K562 (cell line): ENCODE results near the gene GPC1. TPM values are rescaled to one million over a fixed set of nuclear protein-coding genes. Genes with fewer than 3 reads are reported as not detected.

Experiments used
- ATAC-seq: fragments of 200-7000 bp; cut with Tn5 transposase; 3 replicates; pipeline ENCODE4 v1.9.1; 2020; ENCODE audit warnings: moderate library complexity
- BruUV-seq: library from RNA; stranded (reverse); fragments of 400-500 nt; replicated peaks from 2 replicates; lab custom pipeline; 2021; lab: Mats Ljungman, UMichigan
- CTCF ChIA-PET: fragments of 300-600 bp; formaldehyde crosslinking; extraction: SDS; loops from one replicate; lab custom pipeline; 2021; ENCODE audit warnings: low intra/inter-chr PET ratio; lab: Yijun Ruan, JAX
- POLR2A ChIA-PET: fragments of 300-600, 350-650 bp; sonication (Branson Sonifier 250); formaldehyde crosslinking; extraction: SDS; loops from one replicate; lab custom pipeline; 2021; ENCODE audit warnings: antibody characterized with exemption, inconsistent platforms; lab: Yijun Ruan, JAX
- DNase-seq, 4 experiments: peaks; one replicate each; pipeline versions ENCODE4 v3.0.0 to v3.0.0-alpha.2; 2011 to 2018; ENCODE audit warnings: low spot score in 3 of 4, mixed read lengths in 3 of 4; ENCODE audit errors: extremely low read depth in 1 of 4
- FAIRE-seq: peaks from 2 replicates; lab custom pipeline; 2011; peaks lifted over from hg19 to GRCh38; lab: Jason Lieb, UNC
- H2AFZ ChIP-seq: 2 replicates; pipeline ENCODE4 v1.6.0; 2011; ENCODE audit warnings: low read depth, low read length, control low read depth, inconsistent platforms
- H3K27ac ChIP-seq: fragments of 200-600 bp; 3 replicates; pipeline ENCODE4 v1.8.0; 2011; ENCODE audit warnings: low read depth, mild to moderate bottlenecking, control low read depth, inconsistent platforms, low read length, moderate library complexity, mixed read lengths; ENCODE audit errors: extremely low read depth
- H3K27me3 ChIP-seq, 2 experiments: fragments of 300-600 bp in 1 of 2; 2 replicates in 1 of 2; 3 replicates in 1 of 2; pipeline versions ENCODE4 v1.6.0 to v1.8.0; 2011; ENCODE audit warnings: inconsistent platforms in 2 of 2, low read length in 2 of 2, mild to moderate bottlenecking in 1 of 2, mixed read lengths in 1 of 2, moderate library complexity in 1 of 2; ENCODE audit not compliant: control insufficient read depth in 2 of 2, insufficient read depth in 2 of 2
- H3K36me3 ChIP-seq: fragments of 300-600 bp; 3 replicates; pipeline ENCODE4 v1.8.0; 2011; ENCODE audit warnings: mild to moderate bottlenecking, low read length, inconsistent platforms; ENCODE audit not compliant: control insufficient read depth, insufficient read depth
- H3K4me1 ChIP-seq, 2 experiments: fragments of 200-600 bp in 1 of 2; replicated peaks in 1 of 2; 2 replicates in 1 of 2; 3 replicates in 1 of 2; pipeline versions ENCODE4 v1.5.1 to v1.8.0; 2011; ENCODE audit warnings: inconsistent platforms in 2 of 2, low read length in 2 of 2, mild to moderate bottlenecking in 1 of 2, mixed read lengths in 1 of 2, moderate library complexity in 1 of 2; ENCODE audit not compliant: control insufficient read depth in 2 of 2, insufficient read depth in 2 of 2
- H3K4me2 ChIP-seq: 2 replicates; pipeline ENCODE4 v1.6.1; 2011; ENCODE audit warnings: low read length, control low read depth, inconsistent platforms, mixed read lengths; ENCODE audit not compliant: insufficient read depth
- H3K4me3 ChIP-seq: fragments of 200-600 bp; sonication (generic), shearing (Covaris generic); 2 replicates; pipeline ENCODE4 v1.5.1; 2016; ENCODE audit warnings: control low read depth, inconsistent platforms
- H3K79me2 ChIP-seq: fragments of 200-600 bp; 3 replicates; pipeline ENCODE4 v1.8.0; 2011; ENCODE audit warnings: low read length, inconsistent platforms; ENCODE audit not compliant: control insufficient read depth, insufficient read depth
- H3K9ac ChIP-seq, 2 experiments: 2 replicates each; pipeline versions ENCODE4 v1.6.0 to v1.6.1; 2011; ENCODE audit warnings: low read depth in 2 of 2, low read length in 2 of 2, control low read depth in 1 of 2, inconsistent platforms in 1 of 2, mild to moderate bottlenecking in 1 of 2, mixed read lengths in 1 of 2; ENCODE audit not compliant: insufficient read depth in 1 of 2
- H3K9me1 ChIP-seq: one replicate; pipeline ENCODE4 v1.6.0; 2011; ENCODE audit warnings: inconsistent platforms, mild to moderate bottlenecking, low read length, moderate library complexity; ENCODE audit not compliant: control insufficient read depth, insufficient read depth
- H3K9me3 ChIP-seq: replicated peaks from 2 replicates; pipeline ENCODE4 v1.5.1; 2011; ENCODE audit warnings: low read depth, low read length, inconsistent platforms; ENCODE audit not compliant: control insufficient read depth, insufficient read depth
- H4K20me1 ChIP-seq: replicated peaks from 2 replicates; pipeline ENCODE4 v1.6.1; 2011; ENCODE audit warnings: low read length, inconsistent platforms, mixed read lengths; ENCODE audit not compliant: control insufficient read depth, insufficient read depth
- ATF6 ChIP-seq: sonication (generic); formaldehyde crosslinking; IDR thresholded peaks from 2 replicates; pipeline ENCODE4 v1.4.0; 2020; ENCODE audit warnings: mild to moderate bottlenecking, missing genetic modification reagents
- BCLAF1 ChIP-seq, 2 experiments: fragments of 450-650 bp in 1 of 2; IDR thresholded peaks; 2 replicates each; pipeline ENCODE4 v1.6.1; 2011 to 2017; ENCODE audit warnings: low read depth in 2 of 2, antibody characterized with exemption in 1 of 2, borderline replicate concordance in 1 of 2, low read length in 1 of 2, mild to moderate bottlenecking in 1 of 2, mixed read lengths in 1 of 2; ENCODE audit not compliant: control insufficient read depth in 1 of 2
- CCAR2 ChIP-seq: fragments of 200-400 bp; formaldehyde crosslinking; IDR thresholded peaks from 2 replicates; pipeline ENCODE4 v1.6.1; 2017; ENCODE audit warnings: mild to moderate bottlenecking, low read depth, low read length
- ELF4 ChIP-seq: fragments of 450-650 bp; formaldehyde crosslinking; IDR thresholded peaks from 2 replicates; pipeline ENCODE4 v1.4.0; 2022; ENCODE audit warnings: missing genetic modification characterization
- ETV1 ChIP-seq: fragments of 450-650 bp; conservative IDR thresholded peaks from 2 replicates; pipeline ENCODE4 v1.6.1; 2016; ENCODE audit warnings: missing genetic modification characterization, control low read depth, low read depth, missing compliant biosample characterization
- GTF2A2 ChIP-seq: IDR thresholded peaks from 2 replicates; pipeline ENCODE4 v1.6.1; 2016; ENCODE audit warnings: mild to moderate bottlenecking, missing genetic modification characterization, missing compliant biosample characterization
- MAFF ChIP-seq: IDR thresholded peaks from 2 replicates; pipeline ENCODE4 v1.6.1; 2012; ENCODE audit warnings: low read length, improper control_type of control experiment
- SIN3A ChIP-seq, 2 experiments: fragments of 150-350 bp in 1 of 2; IDR thresholded peaks; 2 replicates each; pipeline ENCODE4 v1.6.1; 2011 to 2016; ENCODE audit warnings: borderline replicate concordance in 2 of 2, low read depth in 2 of 2, low read length in 2 of 2, mild to moderate bottlenecking in 2 of 2, moderate library complexity in 2 of 2; ENCODE audit not compliant: control insufficient read depth in 1 of 2
- TAF7 ChIP-seq: fragments of 450-650 bp; IDR thresholded peaks from 2 replicates; pipeline ENCODE4 v1.6.1; 2016; ENCODE audit warnings: missing genetic modification characterization, missing compliant biosample characterization
- THAP7 ChIP-seq: fragments of 250-450 bp; sonication (Bioruptor Pico); IDR thresholded peaks from 2 replicates; pipeline ENCODE4 v1.5.0; 2021
- ZBTB12 ChIP-seq: fragments of 250-450 bp; sonication (Bioruptor Pico); IDR thresholded peaks from 2 replicates; pipeline ENCODE4 v1.4.0; 2020
- ZNF717 ChIP-seq: fragments of 250-450 bp; sonication (Bioruptor Pico); IDR thresholded peaks from 2 replicates; pipeline ENCODE4 v1.5.0; 2021
- WGBS: fragments of 100-300 bp; shearing (Covaris generic); methylation state at CpG from one replicate; pipeline ENCODE4 v1.1.6; 2016; ENCODE audit warnings: low coverage, mixed read lengths; ENCODE audit not compliant: insufficient coverage; ENCODE audit errors: missing lambda C conversion rate; 5-methylcytosine and 5-hydroxymethylcytosine counted together
- in situ Hi-C: fragments of 300-500 bp; cut with MboI; formaldehyde crosslinking; loops from 4 replicates; pipeline ENCODE4 v1.15.0; 2018; ENCODE audit warnings: inconsistent platforms, mixed read lengths
- intact Hi-C: fragments of 100-400 bp; cut with micrococcal nuclease; formaldehyde crosslinking; loops from 2 replicates; pipeline ENCODE4 v1.14.2; 2022
- polyA plus RNA-seq, 8 experiments: library from polyadenylated mRNA; depleted of rRNA in 4 of 8; stranded (reverse) in 5 of 8; unstranded in 3 of 8; fragments of >200 nt; fragmentation: Nextera tagmentation in 2 of 8; fragmentation: Illumina TruSeq in 1 of 8; extraction: Ambion mirVana in 2 of 8; extraction: Trizol in 1 of 8; gene quantifications; 2 replicates each; pipeline versions ENCODE4 v1.2.1 to v1.2.3, GENCODE V29; 2011 to 2014; ENCODE audit warnings: inconsistent platforms in 1 of 8, missing spikeins in 1 of 8
- total RNA-seq, 7 experiments: library from RNA; depleted of rRNA in 6 of 7; stranded (reverse); fragments of >200 nt in 6 of 7; fragmentation: Illumina TruSeq in 2 of 7; extraction: Trizol in 2 of 7; gene quantifications; 2 replicates each; pipeline versions ENCODE4 v1.2.1 to v1.2.3, GENCODE V29; 2011 to 2021; ENCODE audit warnings: low replicate concordance in 1 of 7

GPC1 gene
- total and polyA plus RNA-seq, 9 of the 15 experiments (the other 6 are each of a cell fraction or from before 2014, with no cell fraction given): 0.07 to 0.82 (median 0.14) TPM; not detected in 3

GRCh38 chr2:240508832-240509545 lies 73.5 kb downstream of the GPC1 start:
- no peak overlapping the region for H3K4me3 ChIP-seq
- BruUV-seq: no TSS peak
- H4K20me1 ChIP-seq: no peaks in the 10 kb centered on the region
- 95% methylated on average over 5 of the region's 7 CpGs for WGBS
- TF ChIP-seq ETV1 (no peak), MAFF (no peak), CCAR2 (no peak), TAF7 (tag) (no peak), GTF2A2 (tag) (no peak), BCLAF1 (IDR thresholded peaks at IDR 0.05; ENCODE audit: borderline replicate concordance in 1 of 2, control insufficient read depth in 1 of 2, low read depth in 2 of 2, low read length in 1 of 2) (no peak), SIN3A (IDR thresholded peaks at IDR 0.05; ENCODE audit: borderline replicate concordance in 2 of 2, control insufficient read depth in 1 of 2, low read depth in 2 of 2, low read length in 2 of 2) (no peak), ATF6 (no peak), ZBTB12 (CRISPR knock-in tag) (no peak), ZNF717 (CRISPR knock-in tag) (no peak), THAP7 (no peak), ELF4 (CRISPR knock-in tag) (no peak)
- H3K27me3 ChIP-seq: no peaks in the 10 kb centered on the region
- H3K9ac ChIP-seq: no peak overlapping the region
- peaks cover under 1 to 9% of the 10 kb centered on the region in 2 experiments; a peak in 2 of 5 replicates for H3K4me1 ChIP-seq
- CTCF ChIA-PET: no interaction called here
- POLR2A ChIA-PET: interaction anchor here (0.9 kb wide), 1 partner anchor 12 kb away, joined by 3 read pairs; no protein-coding TSS in a partner anchor
- H2AFZ ChIP-seq: no peak overlapping the region
- no peak for ATAC-seq
- DNase-seq: no peak
- no peak for FAIRE-seq
- H3K36me3 ChIP-seq: peaks cover 20% of the 10 kb centered on the region; the same call in 2 of the 3 replicates
- H3K9me3 ChIP-seq: no peaks in the 10 kb centered on the region
- no peaks in the 10 kb centered on the region for H3K79me2 ChIP-seq
- H3K4me2 ChIP-seq: no peak overlapping the region
- H3K9me1 ChIP-seq: no peaks in the 10 kb centered on the region
- in situ Hi-C loops: no loop called here
- intact Hi-C loops: no loop called here
- H3K27ac ChIP-seq: no peak overlapping the region
